Middle frontal gyrus (tissue), 1 donor: Measurements from ENCODE around the gene SLC39A5.
A peak's percentile ranks its signal among the peaks of the same experiment; 100 is the strongest.

Source experiments
- DNase-seq: peaks from one replicate; pipeline ENCODE4 v3.0.0-alpha.2; 2015; ENCODE audit warnings: low spot score; ENCODE audit errors: extremely low spot score

SLC39A5 gene

GRCh38 chr12:56213878-56214277 lies 16.0 kb upstream of the SLC39A5 start:
- no peak for DNase-seq

- no peak for DNase-seq
These were observed 13.4 kb upstream of the SLC39A5 start for GRCh38 chr12:56216461-56216860.

GRCh38 chr12:56219840-56220239 lies 10.0 kb upstream of the SLC39A5 start:
- no peak for DNase-seq

GRCh38 chr12:56220611-56221231 lies 9.1 kb upstream of the SLC39A5 start:
- DNase-seq: no peak

- no peak for DNase-seq
These were observed 8.6 kb upstream of the SLC39A5 start for GRCh38 chr12:56221232-56221756.

- peak; percentile 95 for DNase-seq
These were observed 7.9 kb upstream of the SLC39A5 start, which contains the start of gene RNF41 for GRCh38 chr12:56221757-56222530. Gene RNF41 (minus strand): TSS chr12:56221922. CDS start chr12:56214047, 7,875 bp downstream.

GRCh38 chr12:56222531-56222895 lies 7.3 kb upstream of the SLC39A5 start:
- DNase-seq: no peak

- no peak for DNase-seq
These were observed 6.2 kb upstream of the SLC39A5 start for GRCh38 chr12:56223571-56224101.

GRCh38 chr12:56224102-56224701 lies 5.6 kb upstream of the SLC39A5 start, which contains the start of gene NABP2:
Gene NABP2 (plus strand): TSS chr12:56224342. CDS start chr12:56224857, 515 bp downstream.
- DNase-seq: peak; percentile 96

- no peak for DNase-seq
These were observed 4.9 kb upstream of the SLC39A5 start for GRCh38 chr12:56224954-56225353.

GRCh38 chr12:56229082-56229481 lies 769 bp upstream of the SLC39A5 start:
- DNase-seq: no peak

- no peak for DNase-seq
These were observed 757 bp downstream of the SLC39A5 start for GRCh38 chr12:56230432-56231183.

- DNase-seq: no peak
These were observed 1.3 kb downstream of the SLC39A5 start for GRCh38 chr12:56231184-56231582.

GRCh38 chr12:56234746-56235436 lies 5.0 kb downstream of the SLC39A5 start:
- DNase-seq: no peak

GRCh38 chr12:56236091-56236490 lies 6.2 kb downstream of the SLC39A5 start:
- DNase-seq: no peak

- no peak for DNase-seq
These were observed 7.1 kb downstream of the SLC39A5 start for GRCh38 chr12:56236985-56237384.

- DNase-seq: no peak
These were observed 7.7 kb downstream of the SLC39A5 start for GRCh38 chr12:56237552-56237951.

- DNase-seq: no peak
These were observed 11.8 kb downstream of the SLC39A5 start for GRCh38 chr12:56241424-56242303.

GRCh38 chr12:56242986-56243385 lies 13.1 kb downstream of the SLC39A5 start:
- DNase-seq: no peak
